ENCODE results near the gene SPIN1.

GRCh38 chr9:88399966-88400365 lies 11.7 kb downstream of the SPIN1 start:
- TF ChIP-seq POLR2A (IDR thresholded peaks at IDR 0.05; ENCODE audit: low read length), result no peak
- no peak for TF ChIP-seq GATA1 (IDR thresholded peaks at IDR 0.05; ENCODE audit: low read depth, low read length)

All from erythroblast (primary cell).